ENCODE measurements around the gene KRTAP10-8.

DNA sequence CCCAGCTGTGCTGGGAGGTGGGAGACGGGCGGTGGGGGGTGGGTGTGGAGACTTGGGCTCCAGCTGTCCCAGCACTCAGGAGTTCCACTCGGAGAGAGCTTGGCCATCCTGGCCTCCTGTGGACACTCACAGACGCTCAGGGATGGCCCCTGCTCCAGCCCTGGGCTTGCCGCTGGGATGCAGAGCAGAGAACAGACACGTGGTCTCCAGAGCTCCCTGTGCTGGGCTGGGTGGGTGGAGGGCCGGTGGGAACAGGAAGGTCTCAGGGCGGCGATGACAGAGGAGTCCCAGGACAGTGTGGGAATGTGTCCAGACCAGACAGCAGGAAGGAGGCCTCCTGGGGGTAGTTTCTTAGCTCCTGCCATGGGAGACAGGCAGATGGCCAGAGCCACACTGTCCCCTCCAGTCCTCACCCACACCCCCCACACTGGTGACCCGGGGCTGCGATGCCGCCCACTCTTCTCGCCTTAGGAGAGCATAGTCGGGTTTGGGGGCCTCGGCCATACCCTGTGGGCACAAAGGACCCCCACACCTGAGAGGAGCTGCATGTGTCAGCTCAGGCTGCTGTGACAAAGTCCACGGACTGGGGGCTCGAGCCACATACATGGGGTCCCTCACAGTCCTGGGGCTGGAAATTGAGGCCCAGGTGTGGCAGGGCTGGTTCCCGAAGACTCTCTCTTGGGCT is 17.0 kb downstream of the KRTAP10-8 start:
- TF ChIP-seq, protein P1, sequence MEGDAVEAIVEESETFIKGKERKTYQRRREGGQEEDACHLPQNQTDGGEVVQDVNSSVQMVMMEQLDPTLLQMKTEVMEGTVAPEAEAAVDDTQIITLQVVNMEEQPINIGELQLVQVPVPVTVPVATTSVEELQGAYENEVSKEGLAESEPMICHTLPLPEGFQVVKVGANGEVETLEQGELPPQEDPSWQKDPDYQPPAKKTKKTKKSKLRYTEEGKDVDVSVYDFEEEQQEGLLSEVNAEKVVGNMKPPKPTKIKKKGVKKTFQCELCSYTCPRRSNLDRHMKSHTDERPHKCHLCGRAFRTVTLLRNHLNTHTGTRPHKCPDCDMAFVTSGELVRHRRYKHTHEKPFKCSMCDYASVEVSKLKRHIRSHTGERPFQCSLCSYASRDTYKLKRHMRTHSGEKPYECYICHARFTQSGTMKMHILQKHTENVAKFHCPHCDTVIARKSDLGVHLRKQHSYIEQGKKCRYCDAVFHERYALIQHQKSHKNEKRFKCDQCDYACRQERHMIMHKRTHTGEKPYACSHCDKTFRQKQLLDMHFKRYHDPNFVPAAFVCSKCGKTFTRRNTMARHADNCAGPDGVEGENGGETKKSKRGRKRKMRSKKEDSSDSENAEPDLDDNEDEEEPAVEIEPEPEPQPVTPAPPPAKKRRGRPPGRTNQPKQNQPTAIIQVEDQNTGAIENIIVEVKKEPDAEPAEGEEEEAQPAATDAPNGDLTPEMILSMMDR (tag by site-specific recombination; IDR thresholded peaks at IDR 0.05) = no peak
- TF ChIP-seq ZNF274 (IDR thresholded peaks at IDR 0.05; ENCODE audit: low read length) (no peak), ZNF274 (tag by site-specific recombination; IDR thresholded peaks at IDR 0.05; ENCODE audit: borderline replicate concordance) (no peak), SP2 (tag by site-specific recombination; IDR thresholded peaks at IDR 0.05) (no peak), ZBTB48 (tag by site-specific recombination; IDR thresholded peaks at IDR 0.05) (no peak), ZNF560 (tag by site-specific recombination; IDR thresholded peaks at IDR 0.05; ENCODE audit: borderline replicate concordance) (no peak), ZNF350 (tag by site-specific recombination; IDR thresholded peaks at IDR 0.05) (no peak), YY1 (tag by site-specific recombination; IDR thresholded peaks at IDR 0.05) (no peak), ZNF510 (tag by site-specific recombination; IDR thresholded peaks at IDR 0.05; ENCODE audit: insufficient replicate concordance) (no peak)
- TF ChIP-seq, protein P2, sequence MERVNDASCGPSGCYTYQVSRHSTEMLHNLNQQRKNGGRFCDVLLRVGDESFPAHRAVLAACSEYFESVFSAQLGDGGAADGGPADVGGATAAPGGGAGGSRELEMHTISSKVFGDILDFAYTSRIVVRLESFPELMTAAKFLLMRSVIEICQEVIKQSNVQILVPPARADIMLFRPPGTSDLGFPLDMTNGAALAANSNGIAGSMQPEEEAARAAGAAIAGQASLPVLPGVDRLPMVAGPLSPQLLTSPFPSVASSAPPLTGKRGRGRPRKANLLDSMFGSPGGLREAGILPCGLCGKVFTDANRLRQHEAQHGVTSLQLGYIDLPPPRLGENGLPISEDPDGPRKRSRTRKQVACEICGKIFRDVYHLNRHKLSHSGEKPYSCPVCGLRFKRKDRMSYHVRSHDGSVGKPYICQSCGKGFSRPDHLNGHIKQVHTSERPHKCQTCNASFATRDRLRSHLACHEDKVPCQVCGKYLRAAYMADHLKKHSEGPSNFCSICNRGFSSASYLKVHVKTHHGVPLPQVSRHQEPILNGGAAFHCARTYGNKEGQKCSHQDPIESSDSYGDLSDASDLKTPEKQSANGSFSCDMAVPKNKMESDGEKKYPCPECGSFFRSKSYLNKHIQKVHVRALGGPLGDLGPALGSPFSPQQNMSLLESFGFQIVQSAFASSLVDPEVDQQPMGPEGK (tag by site-specific recombination; IDR thresholded peaks at IDR 0.05) = no peak
- TF ChIP-seq, protein P3, sequence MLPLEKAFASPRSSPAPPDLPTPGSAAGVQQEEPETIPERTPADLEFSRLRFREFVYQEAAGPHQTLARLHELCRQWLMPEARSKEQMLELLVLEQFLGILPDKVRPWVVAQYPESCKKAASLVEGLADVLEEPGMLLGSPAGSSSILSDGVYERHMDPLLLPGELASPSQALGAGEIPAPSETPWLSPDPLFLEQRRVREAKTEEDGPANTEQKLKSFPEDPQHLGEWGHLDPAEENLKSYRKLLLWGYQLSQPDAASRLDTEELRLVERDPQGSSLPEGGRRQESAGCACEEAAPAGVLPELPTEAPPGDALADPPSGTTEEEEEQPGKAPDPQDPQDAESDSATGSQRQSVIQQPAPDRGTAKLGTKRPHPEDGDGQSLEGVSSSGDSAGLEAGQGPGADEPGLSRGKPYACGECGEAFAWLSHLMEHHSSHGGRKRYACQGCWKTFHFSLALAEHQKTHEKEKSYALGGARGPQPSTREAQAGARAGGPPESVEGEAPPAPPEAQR (tag by site-specific recombination; IDR thresholded peaks at IDR 0.05) = no peak
- TF ChIP-seq, protein P4, sequence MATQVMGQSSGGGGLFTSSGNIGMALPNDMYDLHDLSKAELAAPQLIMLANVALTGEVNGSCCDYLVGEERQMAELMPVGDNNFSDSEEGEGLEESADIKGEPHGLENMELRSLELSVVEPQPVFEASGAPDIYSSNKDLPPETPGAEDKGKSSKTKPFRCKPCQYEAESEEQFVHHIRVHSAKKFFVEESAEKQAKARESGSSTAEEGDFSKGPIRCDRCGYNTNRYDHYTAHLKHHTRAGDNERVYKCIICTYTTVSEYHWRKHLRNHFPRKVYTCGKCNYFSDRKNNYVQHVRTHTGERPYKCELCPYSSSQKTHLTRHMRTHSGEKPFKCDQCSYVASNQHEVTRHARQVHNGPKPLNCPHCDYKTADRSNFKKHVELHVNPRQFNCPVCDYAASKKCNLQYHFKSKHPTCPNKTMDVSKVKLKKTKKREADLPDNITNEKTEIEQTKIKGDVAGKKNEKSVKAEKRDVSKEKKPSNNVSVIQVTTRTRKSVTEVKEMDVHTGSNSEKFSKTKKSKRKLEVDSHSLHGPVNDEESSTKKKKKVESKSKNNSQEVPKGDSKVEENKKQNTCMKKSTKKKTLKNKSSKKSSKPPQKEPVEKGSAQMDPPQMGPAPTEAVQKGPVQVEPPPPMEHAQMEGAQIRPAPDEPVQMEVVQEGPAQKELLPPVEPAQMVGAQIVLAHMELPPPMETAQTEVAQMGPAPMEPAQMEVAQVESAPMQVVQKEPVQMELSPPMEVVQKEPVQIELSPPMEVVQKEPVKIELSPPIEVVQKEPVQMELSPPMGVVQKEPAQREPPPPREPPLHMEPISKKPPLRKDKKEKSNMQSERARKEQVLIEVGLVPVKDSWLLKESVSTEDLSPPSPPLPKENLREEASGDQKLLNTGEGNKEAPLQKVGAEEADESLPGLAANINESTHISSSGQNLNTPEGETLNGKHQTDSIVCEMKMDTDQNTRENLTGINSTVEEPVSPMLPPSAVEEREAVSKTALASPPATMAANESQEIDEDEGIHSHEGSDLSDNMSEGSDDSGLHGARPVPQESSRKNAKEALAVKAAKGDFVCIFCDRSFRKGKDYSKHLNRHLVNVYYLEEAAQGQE (tag by site-specific recombination; IDR thresholded peaks at IDR 0.05) = no peak

All from HEK293 (cell line).